PFSK-1 (cell line): ENCODE results near the gene ZBTB8A.

Experiments used
- FOXP2 ChIP-seq: optimal IDR thresholded peaks from 2 replicates; pipeline ENCODE3; 2011; ENCODE audit warnings: borderline replicate concordance, control low read depth, inconsistent platforms; ENCODE audit not compliant: insufficient read depth; ENCODE audit errors: extremely low read length, extremely low read depth
- POLR2AphosphoS5 ChIP-seq: IDR thresholded peaks from 2 replicates; pipeline ENCODE4 v1.6.1; 2012; ENCODE audit warnings: low read depth, mild to moderate bottlenecking, control low read depth, low read length, moderate library complexity
- REST ChIP-seq, 2 experiments: IDR thresholded peaks; 2 replicates each; pipeline versions ENCODE4 v1.6.1 to v1.8.0; 2011 to 2012; ENCODE audit warnings: low read depth in 2 of 2, low read length in 2 of 2, control low read depth in 1 of 2, inconsistent platforms in 1 of 2, mild to moderate bottlenecking in 1 of 2, moderate library complexity in 1 of 2; ENCODE audit not compliant: insufficient read depth in 1 of 2
- SIN3A ChIP-seq: IDR thresholded peaks from 2 replicates; pipeline ENCODE4 v1.6.1; 2012; ENCODE audit warnings: mild to moderate bottlenecking, low read length, moderate library complexity, borderline replicate concordance; ENCODE audit not compliant: insufficient read depth
- TAF1 ChIP-seq: IDR thresholded peaks from 2 replicates; pipeline ENCODE4 v1.6.1; 2012; ENCODE audit warnings: low read length, control low read depth, borderline replicate concordance; ENCODE audit not compliant: insufficient read depth

ZBTB8A gene

GRCh38 chr1:32623775-32624174, 84.5 kb downstream of the ZBTB8A start:
- TF ChIP-seq REST (IDR thresholded peaks at IDR 0.05; ENCODE audit: insufficient read depth in 1 of 2, low read depth in 2 of 2, low read length in 2 of 2) (no peak), SIN3A (no peak), POLR2AphosphoS5 (no peak), FOXP2 (no peak), TAF1 (no peak)

GRCh38 chr1:32626176-32626575, 86.9 kb downstream of the ZBTB8A start:
- TF ChIP-seq SIN3A (no peak), REST (IDR thresholded peaks at IDR 0.05; ENCODE audit: insufficient read depth in 1 of 2, low read depth in 2 of 2, low read length in 2 of 2) (no peak), TAF1 (no peak), FOXP2 (no peak), POLR2AphosphoS5 (no peak)

GRCh38 chr1:32627596-32628162, 88.5 kb downstream of the ZBTB8A start:
- TF ChIP-seq SIN3A: no peak
- TF ChIP-seq TAF1: no peak
- TF ChIP-seq FOXP2: no peak
- no peak for TF ChIP-seq REST (IDR thresholded peaks at IDR 0.05; ENCODE audit: insufficient read depth in 1 of 2, low read depth in 2 of 2, low read length in 2 of 2)
- TF ChIP-seq POLR2AphosphoS5: no peak

- no peak for TF ChIP-seq TAF1
- TF ChIP-seq FOXP2: no peak
- TF ChIP-seq SIN3A: no peak
- no peak for TF ChIP-seq POLR2AphosphoS5
- no peak for TF ChIP-seq REST (IDR thresholded peaks at IDR 0.05; ENCODE audit: insufficient read depth in 1 of 2, low read depth in 2 of 2, low read length in 2 of 2)
Measured at GRCh38 chr1:32632829-32633228, 93.6 kb downstream of the ZBTB8A start.

- TF ChIP-seq TAF1 (no peak), POLR2AphosphoS5 (no peak), SIN3A (no peak), FOXP2 (no peak), REST (IDR thresholded peaks at IDR 0.05; ENCODE audit: insufficient read depth in 1 of 2, low read depth in 2 of 2, low read length in 2 of 2) (no peak)
Measured at GRCh38 chr1:32635508-32636277, 96.5 kb downstream of the ZBTB8A start.
